IMR-90 (cell line): ENCODE measurements around the gene SF3A1. TPM values are rescaled to one million over a fixed set of nuclear protein-coding genes. Genes with fewer than 3 reads are reported as not detected.
A peak's percentile ranks its signal among the peaks of the same experiment; 100 is the strongest.

Experiments
- ATAC-seq: fragments of 200-7000 bp; cut with Tn5 transposase; 2 replicates; pipeline ENCODE4 v1.9.1; 2020; ENCODE audit warnings: low read depth, mild to moderate bottlenecking, moderate library complexity
- BruUV-seq: library from RNA; stranded (reverse); fragments of 400-500 nt; replicated peaks from 2 replicates; lab custom pipeline; 2021; lab: Mats Ljungman, UMichigan
- CTCF ChIA-PET: fragments of 300-600 bp; formaldehyde crosslinking; extraction: SDS; loops from one replicate; lab custom pipeline; 2021; ENCODE audit warnings: antibody characterized with exemption; lab: Yijun Ruan, JAX
- POLR2A ChIA-PET: fragments of 300-600 bp; sonication (Branson Sonifier 250); formaldehyde crosslinking; loops from one replicate; lab custom pipeline; 2022; ENCODE audit warnings: antibody characterized with exemption; ENCODE audit not compliant: unreplicated experiment; lab: Charles Lee
- DNase-seq: peaks from one replicate; pipeline ENCODE4 v3.0.0; 2013
- H2AFZ ChIP-seq: replicated peaks from 2 replicates; pipeline ENCODE3; 2013; ENCODE audit warnings: low read length, mild to moderate bottlenecking; ENCODE audit not compliant: poor library complexity
- H2AK5ac ChIP-seq: 2 replicates; pipeline ENCODE4 v1.6.1; 2013; ENCODE audit warnings: low read depth, low read length, inconsistent platforms
- H2AK9ac ChIP-seq: replicated peaks from 2 replicates; pipeline ENCODE3; 2013; ENCODE audit warnings: mild to moderate bottlenecking, low read depth, low read length, moderate library complexity; ENCODE audit not compliant: poor library complexity
- H2BK120ac ChIP-seq: 2 replicates; pipeline ENCODE4 v1.6.1; 2013; ENCODE audit warnings: low read depth, low read length, inconsistent platforms
- H2BK15ac ChIP-seq: 3 replicates; pipeline ENCODE4 v1.6.1; 2013; ENCODE audit warnings: low read depth, low read length, inconsistent platforms
- H2BK20ac ChIP-seq: 2 replicates; pipeline ENCODE4 v1.6.1; 2013; ENCODE audit warnings: low read depth, mild to moderate bottlenecking, inconsistent platforms, low read length, moderate library complexity
- H2BK5ac ChIP-seq: 2 replicates; pipeline ENCODE4 v1.6.1; 2013; ENCODE audit warnings: mild to moderate bottlenecking, low read depth, low read length, inconsistent platforms; ENCODE audit not compliant: poor library complexity, severe bottlenecking
- H3K14ac ChIP-seq: replicated peaks from 2 replicates; pipeline ENCODE4 v1.6.1; 2013; ENCODE audit warnings: low read depth, low read length, inconsistent platforms
- H3K18ac ChIP-seq: 2 replicates; pipeline ENCODE4 v1.6.1; 2013; ENCODE audit warnings: low read depth, low read length, control low read depth
- H3K23ac ChIP-seq: 2 replicates; pipeline ENCODE4 v1.6.1; 2013; ENCODE audit warnings: low read depth, low read length, inconsistent platforms
- H3K27ac ChIP-seq: 2 replicates; pipeline ENCODE4 v1.5.1; 2013; ENCODE audit warnings: mild to moderate bottlenecking, control low read depth, low read length; ENCODE audit not compliant: insufficient read depth
- H3K27me3 ChIP-seq: 2 replicates; pipeline ENCODE4 v1.6.1; 2013; ENCODE audit warnings: low read length; ENCODE audit not compliant: control insufficient read depth, insufficient read depth
- H3K36me3 ChIP-seq: 2 replicates; pipeline ENCODE4 v1.6.1; 2013; ENCODE audit warnings: low read length, mixed read lengths; ENCODE audit not compliant: control insufficient read depth, insufficient read depth
- H3K4ac ChIP-seq: 2 replicates; pipeline ENCODE4 v1.6.1; 2013; ENCODE audit warnings: low read depth, low read length, inconsistent platforms
- H3K4me1 ChIP-seq: 2 replicates; pipeline ENCODE4 v1.6.1; 2013; ENCODE audit warnings: low read length, mixed read lengths; ENCODE audit not compliant: control insufficient read depth, insufficient read depth
- H3K4me2 ChIP-seq: 2 replicates; pipeline ENCODE4 v1.6.1; 2013; ENCODE audit warnings: low read depth, mild to moderate bottlenecking, control low read depth, low read length, moderate library complexity
- H3K4me3 ChIP-seq: 2 replicates; pipeline ENCODE4 v1.5.1; 2013; ENCODE audit warnings: low read depth, mild to moderate bottlenecking, control low read depth, low read length, moderate library complexity; ENCODE audit not compliant: insufficient read depth
- H3K56ac ChIP-seq: 2 replicates; pipeline ENCODE4 v1.6.1; 2013; ENCODE audit warnings: low read length, inconsistent platforms; ENCODE audit not compliant: insufficient read depth; ENCODE audit errors: extremely low read depth
- H3K79me1 ChIP-seq, 2 experiments: 2 replicates each; pipeline ENCODE4 v1.6.1; 2013; ENCODE audit warnings: low read length in 2 of 2, inconsistent platforms in 1 of 2, low read depth in 1 of 2
- H3K9ac ChIP-seq: 2 replicates; pipeline ENCODE4 v1.6.1; 2013; ENCODE audit warnings: low read depth, low read length, control low read depth
- H3K9me1 ChIP-seq: 2 replicates; pipeline ENCODE4 v1.6.1; 2013; ENCODE audit warnings: low read length, inconsistent platforms; ENCODE audit not compliant: insufficient read depth
- H3K9me3 ChIP-seq: 2 replicates; pipeline ENCODE4 v1.6.1; 2013; ENCODE audit warnings: low read length; ENCODE audit not compliant: control insufficient read depth, insufficient read depth
- H4K20me1 ChIP-seq: 2 replicates; pipeline ENCODE4 v1.6.1; 2013; ENCODE audit warnings: low read length, inconsistent platforms; ENCODE audit not compliant: insufficient read depth
- H4K5ac ChIP-seq: 2 replicates; pipeline ENCODE4 v1.6.1; 2013; ENCODE audit warnings: mild to moderate bottlenecking, low read depth, low read length, control low read depth
- H4K8ac ChIP-seq, 2 experiments: 2 replicates each; pipeline ENCODE4 v1.6.1; 2013; ENCODE audit warnings: low read depth in 2 of 2, low read length in 2 of 2, control low read depth in 1 of 2, inconsistent platforms in 1 of 2
- H4K91ac ChIP-seq: 2 replicates; pipeline ENCODE4 v1.6.1; 2013; ENCODE audit warnings: low read depth, low read length, inconsistent platforms; ENCODE audit not compliant: insufficient read depth
- CEBPB ChIP-seq: IDR thresholded peaks from 2 replicates; pipeline ENCODE4 v1.6.1; 2012; ENCODE audit warnings: low read depth, low read length, improper control_type of control experiment
- CHD1 ChIP-seq: IDR thresholded peaks from 2 replicates; pipeline ENCODE4 v1.6.1; 2012; ENCODE audit warnings: low read depth, low read length, improper control_type of control experiment
- CTCF ChIP-seq: conservative IDR thresholded peaks from 2 replicates; pipeline ENCODE4 v1.5.1; 2012; ENCODE audit warnings: mild to moderate bottlenecking, low read depth, low read length, improper control_type of control experiment
- POLR2A ChIP-seq: IDR thresholded peaks from 2 replicates; pipeline ENCODE4 v1.6.1; 2012; ENCODE audit warnings: mild to moderate bottlenecking, low read depth, low read length
- RCOR1 ChIP-seq: IDR thresholded peaks from 2 replicates; pipeline ENCODE4 v1.6.1; 2012; ENCODE audit warnings: mild to moderate bottlenecking, low read length, improper control_type of control experiment; ENCODE audit not compliant: insufficient replicate concordance
- RFX5 ChIP-seq: IDR thresholded peaks from 2 replicates; pipeline ENCODE4 v1.8.0; 2012; ENCODE audit warnings: low read depth, mild to moderate bottlenecking, low read length, moderate library complexity
- WGBS, 2 experiments: methylation state at CpG; one replicate each; pipeline versions ENCODE4 v1.1.5 to v1.1.7; 2013; ENCODE audit warnings: missing lambda C conversion rate in 2 of 2; ENCODE audit not compliant: insufficient read length in 1 of 2; ENCODE audit errors: extremely low coverage in 2 of 2; 5-methylcytosine and 5-hydroxymethylcytosine counted together
- dilution Hi-C: fragments of 300-500 bp; cut with HindIII; formaldehyde crosslinking; loops from one replicate; pipeline ENCODE4 v1.14.3; 2018; ENCODE audit warnings: low sequenced_read_pairs; ENCODE audit not compliant: unreplicated experiment
- in situ Hi-C: fragments of 300-500 bp; cut with MboI; formaldehyde crosslinking; loops from 3 replicates; pipeline ENCODE4 v1.14.3; 2019; ENCODE audit warnings: low sequenced_read_pairs, inconsistent platforms, mixed read lengths
- intact Hi-C: fragments of 100-400 bp; cut with micrococcal nuclease; formaldehyde crosslinking; loops from 2 replicates; pipeline ENCODE4 v1.10.0; 2022
- polyA plus RNA-seq, 3 experiments: library from polyadenylated mRNA; depleted of rRNA; stranded (reverse); fragments of >200 nt; gene quantifications; 2 replicates each; pipeline ENCODE4 v1.2.3, GENCODE V29; 2012; ENCODE audit warnings: low replicate concordance in 1 of 3
- total RNA-seq: library from RNA; depleted of rRNA; stranded (reverse); fragments of >200 nt; gene quantifications from 2 replicates; pipeline ENCODE4 v1.2.3, GENCODE V29; 2012

Gene SF3A1
- total and polyA plus RNA-seq, 2 of the 4 experiments (the other 2 are of a cell fraction), result 36.9 to 67.2 TPM

GRCh38 chr22:30286331-30286730, 70.4 kb downstream of the SF3A1 start:
- Histone ChIP-seq H2BK15ac (no peak overlapping the region), H3K9me1 (peaks cover 6% of the 10 kb centered on the region), H2AK5ac (peak overlapping the region; percentile 83), H3K27me3 (no peaks in the 10 kb centered on the region), H4K8ac (no peak overlapping the region), H2AFZ (peak overlapping the region; percentile 19), H3K27ac (no peak overlapping the region), H3K9ac (no peak overlapping the region), H3K4me2 (no peak overlapping the region), H3K23ac (no peak overlapping the region), H3K79me1 (peaks cover 0 to 14% of the 10 kb centered on the region in 2 experiments; a peak in 3 of 4 replicates), H3K4me1 (peaks cover 18% of the 10 kb centered on the region; the same call in 1 of the 2 replicates), H3K9me3 (no peaks in the 10 kb centered on the region), H3K36me3 (peaks cover 26% of the 10 kb centered on the region), H4K20me1 (peaks cover 15% of the 10 kb centered on the region), H2BK120ac (no peak overlapping the region), H3K14ac (no peak overlapping the region), H4K5ac (no peak overlapping the region), H4K91ac (no peak overlapping the region), H3K4ac (no peak overlapping the region), H3K4me3 (no peak overlapping the region), H2BK20ac (no peak overlapping the region), H3K18ac (no peak overlapping the region), H3K56ac (no peak overlapping the region), H2AK9ac (peak overlapping the region; percentile 74), H2BK5ac (no peak overlapping the region)
- no TSS peak for BruUV-seq
- DNase-seq (no peak), ATAC-seq (no peak)
- 89% methylated on average over 5 of the region's 5 CpGs; no CpG with 5 or more reads in 1 of the 2 experiments for WGBS, 2 experiments
- in situ Hi-C loops (no loop called here), dilution Hi-C loops (no loop called here), intact Hi-C loops (no loop called here)
- ChIA-PET CTCF (no interaction called here), POLR2A (no interaction called here)
- TF ChIP-seq RFX5 (no peak), POLR2A (no peak), CEBPB (no peak), CTCF (no peak), RCOR1 (no peak), CHD1 (no peak)
